Frontal cortex (tissue), 4 donors: ENCODE data around the gene ZFAND6. TPM values are rescaled to one million over a fixed set of nuclear protein-coding genes. Genes with fewer than 3 reads are reported as not detected.

Source experiments
- DNase-seq, 2 donors: peaks; one replicate each; pipeline ENCODE4 v3.0.0; 2012; ENCODE audit warnings: low spot score in 2 of 2
- FAIRE-seq: peaks from 2 replicates; lab custom pipeline; 2012; peaks lifted over from hg19 to GRCh38; lab: Jason Lieb, UNC
- total RNA-seq: library from RNA; depleted of rRNA; stranded (reverse); fragments of >200 nt; gene quantifications from one replicate; pipeline ENCODE4 v1.2.3, GENCODE V29; 2014
- donor health status: control.
- donor health status: control.
- donor health status: control.

ZFAND6 gene
- total RNA-seq, 1 donor from 2014 or later: 151 TPM

DNA sequence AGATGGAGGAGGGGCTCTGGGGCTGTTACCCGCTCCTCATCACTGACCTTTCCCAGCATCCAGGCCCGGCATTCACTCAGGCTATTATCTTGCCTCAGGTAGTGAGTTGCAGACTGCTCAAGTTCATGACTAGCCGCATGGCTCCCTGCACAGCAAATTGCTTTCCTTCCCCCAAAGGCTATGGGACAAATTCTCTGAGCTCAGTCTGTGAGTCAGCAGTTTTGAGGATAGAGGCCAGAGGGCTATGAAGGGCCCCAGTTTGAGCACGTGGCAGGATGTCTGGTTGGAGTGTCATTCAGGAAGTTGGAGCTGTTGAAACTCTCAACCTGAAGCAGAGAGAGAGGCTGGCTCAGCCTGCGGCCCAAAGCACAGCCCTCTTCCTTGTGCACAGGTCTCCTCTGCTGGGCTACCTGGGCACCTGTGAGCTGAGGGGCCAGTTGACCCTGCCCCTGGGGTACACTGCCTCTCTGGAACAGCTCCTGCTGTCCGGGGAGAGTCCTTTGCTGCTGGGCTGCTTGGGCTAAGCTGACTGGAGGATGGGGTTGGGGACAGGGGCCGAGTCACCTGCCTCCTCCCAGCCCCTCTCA, 101.2 kb downstream of the ZFAND6 start:
- no peak for FAIRE-seq
- DNase-seq: no peak

DNA sequence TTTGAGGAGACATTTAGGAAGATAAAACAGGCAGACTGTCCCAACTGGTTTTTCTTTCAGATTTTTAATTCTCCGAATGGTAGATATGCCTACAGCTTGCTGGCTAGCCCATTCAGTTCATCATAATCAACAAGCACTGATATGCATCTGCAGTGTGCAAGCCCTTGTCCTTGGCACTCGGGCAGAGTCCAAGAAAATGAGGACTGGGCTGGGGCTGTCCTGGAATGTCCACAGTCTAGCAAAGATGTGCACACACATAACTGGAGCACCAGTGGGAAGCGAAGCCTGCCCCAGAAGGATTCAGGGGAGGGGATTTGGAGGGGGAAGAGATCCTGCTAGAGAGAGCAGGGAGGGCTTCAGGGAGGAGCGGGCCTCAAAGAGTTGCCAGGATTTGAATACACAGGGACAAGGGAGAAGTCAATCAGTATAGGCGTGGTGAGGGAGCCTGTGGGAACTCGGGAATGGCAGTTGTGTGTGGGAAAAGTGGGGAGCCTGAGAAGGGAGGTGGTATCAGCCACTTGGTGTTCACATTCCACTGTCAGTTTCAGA, 102.1 kb downstream of the ZFAND6 start:
- DNase-seq: no peak
- FAIRE-seq: no peak

DNA sequence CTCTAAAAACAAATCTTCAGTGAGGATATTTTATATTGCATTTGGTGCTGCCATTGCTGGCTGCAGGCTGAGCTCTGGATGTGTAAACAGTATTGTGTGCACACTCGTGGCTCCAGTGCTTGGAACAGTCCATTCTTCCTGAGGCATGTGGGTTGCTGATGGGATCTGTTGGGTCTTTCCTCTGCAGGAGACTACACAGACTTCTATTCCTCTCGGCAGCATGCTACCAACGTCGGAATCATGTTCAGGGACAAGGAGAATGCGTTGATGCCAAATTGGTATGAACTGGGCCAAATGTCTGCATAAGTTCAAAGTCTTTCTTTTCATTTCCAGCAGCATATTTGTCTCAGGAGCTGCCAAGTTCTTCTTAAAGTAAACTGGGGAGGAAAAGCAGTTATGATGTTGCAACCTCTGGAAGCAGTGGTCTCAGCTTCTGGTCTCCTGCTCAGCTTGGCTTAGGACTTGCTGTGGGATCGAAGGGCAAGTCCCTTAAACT, 102.6 kb downstream of the ZFAND6 start:
- no peak for DNase-seq
- no peak for FAIRE-seq

- FAIRE-seq: no peak
- no peak for DNase-seq
These were observed 103.7 kb downstream of the ZFAND6 start for GRCh38 chr15:80163217-80163616.

- FAIRE-seq: no peak
These were observed 104.4 kb downstream of the ZFAND6 start for GRCh38 chr15:80163897-80164296.

GRCh38 chr15:80167936-80168335, 108.5 kb downstream of the ZFAND6 start:
- FAIRE-seq (no peak), DNase-seq (no peak)

More at GRCh38 chr15:80163897-80164296, 104.4 kb downstream of the ZFAND6 start:
- DNase-seq: no peak

DNA sequence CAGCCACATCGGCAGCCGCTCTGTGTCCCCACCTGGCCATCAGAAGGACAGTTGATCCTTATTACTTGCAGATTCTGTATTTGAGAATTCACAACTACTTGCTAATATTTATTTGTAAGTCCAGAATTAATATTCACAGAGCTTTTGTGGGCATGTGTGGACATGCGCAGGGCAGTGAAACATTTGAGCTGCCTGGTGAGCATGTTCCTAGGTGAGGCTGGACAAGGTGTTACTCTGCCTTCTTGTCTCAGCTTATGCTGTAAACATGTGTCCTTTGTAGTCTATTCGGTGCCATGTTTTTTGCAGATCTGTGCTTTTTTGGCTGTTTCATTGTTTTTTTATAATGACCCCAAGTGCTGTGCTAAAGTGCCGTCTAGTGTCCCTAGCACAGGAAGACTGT, 108.9 kb downstream of the ZFAND6 start:
- DNase-seq (no peak), FAIRE-seq (no peak)

DNA sequence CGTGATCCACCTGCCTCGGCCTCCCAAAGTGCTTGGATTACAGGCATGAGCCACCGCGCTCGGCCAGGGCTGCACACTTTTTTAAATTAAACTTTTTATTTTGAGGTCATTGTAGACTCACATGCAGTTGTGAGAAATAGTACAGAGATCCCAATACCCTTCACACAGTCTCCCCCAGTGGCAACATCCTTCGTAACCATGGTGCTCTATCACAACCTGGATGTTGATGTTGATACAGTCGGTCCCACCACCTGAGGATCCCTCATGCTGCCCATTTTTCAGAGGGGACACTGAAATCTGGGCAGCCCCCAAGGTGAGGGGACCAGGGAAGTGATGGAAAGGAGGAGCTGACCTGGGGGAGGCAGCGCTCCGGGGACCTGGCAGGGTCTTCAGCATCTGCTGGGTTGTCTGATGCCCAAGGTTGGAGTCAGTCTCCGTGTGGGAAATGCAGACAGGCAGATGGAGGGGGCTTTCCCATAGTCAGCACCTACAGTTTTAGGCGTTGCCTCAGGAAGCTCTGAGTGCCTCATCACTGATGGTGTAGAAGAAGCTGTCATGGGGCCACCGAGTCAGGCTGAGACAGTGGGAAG, 110.4 kb downstream of the ZFAND6 start:
- no peak for DNase-seq
- no peak for FAIRE-seq

DNA sequence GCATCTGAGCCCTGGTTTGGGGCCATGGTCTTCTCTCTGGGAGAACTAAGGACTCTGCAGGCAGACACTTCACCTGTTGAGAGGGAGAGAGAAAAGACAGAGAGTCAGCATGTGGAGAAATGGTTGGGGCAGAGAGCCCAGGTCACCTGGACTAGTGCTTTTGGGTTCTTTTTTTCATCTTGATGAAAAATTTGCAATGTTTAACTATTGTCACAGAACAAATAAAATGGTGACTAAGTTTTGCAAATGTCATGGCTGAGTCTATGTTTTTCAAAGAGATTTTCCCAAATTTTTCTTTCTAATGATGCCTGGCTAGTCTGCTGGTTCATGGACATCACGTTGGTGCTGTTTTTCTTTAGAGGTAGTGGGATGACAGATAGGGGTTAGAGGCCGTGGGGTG, 111.1 kb downstream of the ZFAND6 start:
- FAIRE-seq: no peak

GRCh38 chr15:80171787-80172186, 112.3 kb downstream of the ZFAND6 start:
- DNase-seq (no peak), FAIRE-seq (no peak)

More for the DNA sequence above, 111.1 kb downstream of the ZFAND6 start:
- no peak for DNase-seq

DNA sequence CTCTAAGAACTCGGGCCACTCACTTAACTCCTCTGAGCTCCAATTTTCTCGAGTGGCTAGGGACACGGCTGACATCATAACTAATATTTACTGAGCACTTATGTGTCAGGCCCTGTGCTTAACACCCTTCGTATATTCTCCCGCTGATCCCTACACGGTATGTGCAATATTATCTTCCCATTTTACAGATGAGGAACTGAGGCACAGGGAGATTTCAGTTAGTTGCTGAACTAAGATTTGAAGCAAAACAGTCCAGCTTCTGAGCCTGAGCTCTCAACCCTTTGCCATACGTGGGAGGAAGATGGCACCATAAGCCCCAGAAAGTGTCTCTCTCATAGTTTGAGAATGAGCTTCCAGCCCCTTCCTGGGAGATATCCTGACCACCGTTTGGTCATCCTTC, 112.9 kb downstream of the ZFAND6 start:
- FAIRE-seq: no peak

DNA sequence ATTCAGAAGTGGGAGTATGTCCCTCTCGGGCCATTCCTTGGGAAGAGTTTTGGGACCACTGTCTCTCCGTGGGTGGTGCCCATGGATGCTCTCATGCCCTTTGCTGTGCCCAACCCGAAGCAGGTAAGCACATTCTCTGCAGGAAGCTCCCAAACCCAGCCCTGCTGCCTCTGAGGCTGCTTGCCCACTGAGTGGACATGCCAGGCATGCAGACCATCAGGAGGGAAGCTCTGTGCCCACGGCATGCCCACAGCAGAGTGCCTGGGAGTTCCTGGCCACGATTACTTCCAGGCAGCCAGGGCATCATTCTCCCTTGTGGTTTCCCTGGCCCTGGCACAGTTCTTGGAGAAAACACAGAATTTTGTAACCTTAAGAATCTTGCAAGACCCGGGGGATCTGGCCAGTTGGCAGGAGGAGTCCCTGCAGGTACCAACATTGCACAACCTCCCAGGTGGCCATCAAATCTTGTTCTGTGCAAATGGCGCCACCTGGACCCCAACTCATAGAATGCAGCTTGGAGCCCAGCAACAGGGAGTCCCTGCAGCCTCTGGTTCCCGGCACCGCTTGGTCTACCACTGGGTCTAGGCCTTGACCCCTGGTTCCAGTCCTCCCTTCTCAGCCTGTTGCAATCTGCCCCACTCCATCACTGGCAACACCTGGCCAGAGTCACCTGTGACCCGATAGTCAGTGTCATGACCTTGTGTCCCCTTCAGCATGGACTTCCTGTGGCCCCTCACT, 113.7 kb downstream of the ZFAND6 start:
- FAIRE-seq (no peak), DNase-seq (peak in 1 of 2 donors; percentile 53)

More for the DNA sequence above, 112.9 kb downstream of the ZFAND6 start:
- no peak for DNase-seq

DNA sequence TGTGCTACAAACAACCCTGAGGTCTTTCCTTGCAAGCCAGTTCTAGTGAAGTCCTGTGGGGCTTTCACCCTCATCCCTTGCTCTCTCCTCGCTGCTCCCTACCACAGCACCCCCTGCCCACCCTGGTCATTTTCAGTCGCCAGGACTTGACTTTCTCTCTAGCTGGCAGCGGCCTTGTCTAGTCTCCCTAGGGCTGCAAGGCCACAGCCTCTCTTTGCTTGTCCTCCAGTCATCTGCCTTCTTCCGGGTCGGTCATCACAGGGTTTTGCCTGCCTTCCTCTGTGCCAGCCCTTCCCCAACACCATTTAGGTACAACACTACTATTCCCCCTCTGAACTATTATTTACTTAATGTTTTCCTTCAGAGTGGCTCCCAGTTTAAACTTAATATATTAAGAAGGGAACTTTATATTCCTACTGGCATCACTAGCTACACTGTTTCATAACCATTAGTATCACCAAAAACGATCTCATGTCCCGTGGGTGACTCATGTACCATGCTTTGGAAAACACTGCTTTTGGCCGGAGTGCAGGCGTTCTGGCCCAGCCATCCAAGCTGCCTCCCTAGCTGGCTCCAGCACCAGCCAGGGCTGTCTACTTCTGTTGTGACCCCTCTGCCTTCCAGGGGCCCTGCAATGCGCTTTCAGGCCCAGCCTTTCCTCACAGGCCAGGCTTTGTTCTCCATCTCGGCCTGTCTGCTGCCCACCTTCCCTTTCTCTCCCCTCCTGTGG, 114.7 kb downstream of the ZFAND6 start:
- DNase-seq: no peak
- no peak for FAIRE-seq

- FAIRE-seq: no peak
These were observed 116.0 kb downstream of the ZFAND6 start for GRCh38 chr15:80175436-80175835.

DNA sequence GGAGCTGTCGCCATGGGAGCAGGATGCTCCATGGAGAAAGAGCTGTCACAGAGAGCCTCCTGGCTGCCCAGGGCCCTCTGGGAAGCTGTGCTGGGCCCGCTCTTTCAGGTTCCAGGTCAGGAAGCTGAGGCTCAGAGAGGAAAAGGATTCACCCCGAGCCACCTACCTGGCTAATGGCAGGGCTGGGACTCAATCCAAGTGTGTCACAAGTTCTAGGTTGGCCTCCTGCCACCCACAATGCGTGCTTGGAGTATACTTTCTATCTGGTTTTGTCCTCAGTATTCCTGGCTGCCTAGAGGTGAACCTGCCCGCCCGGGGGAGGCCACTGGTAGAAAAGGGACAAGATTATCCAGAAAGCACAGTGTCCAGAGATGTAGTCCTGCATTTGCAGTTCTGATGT, 117.0 kb downstream of the ZFAND6 start:
- no peak for FAIRE-seq
- DNase-seq: no peak

More at GRCh38 chr15:80175436-80175835, 116.0 kb downstream of the ZFAND6 start:
- DNase-seq: no peak

- FAIRE-seq (no peak), DNase-seq (no peak)
These were observed 117.7 kb downstream of the ZFAND6 start for GRCh38 chr15:80177156-80177555.

- DNase-seq (no peak), FAIRE-seq (no peak)
These were observed 119.7 kb downstream of the ZFAND6 start for GRCh38 chr15:80179025-80179759.

GRCh38 chr15:80179935-80180334, 120.5 kb downstream of the ZFAND6 start:
- FAIRE-seq (no peak), DNase-seq (no peak)

DNA sequence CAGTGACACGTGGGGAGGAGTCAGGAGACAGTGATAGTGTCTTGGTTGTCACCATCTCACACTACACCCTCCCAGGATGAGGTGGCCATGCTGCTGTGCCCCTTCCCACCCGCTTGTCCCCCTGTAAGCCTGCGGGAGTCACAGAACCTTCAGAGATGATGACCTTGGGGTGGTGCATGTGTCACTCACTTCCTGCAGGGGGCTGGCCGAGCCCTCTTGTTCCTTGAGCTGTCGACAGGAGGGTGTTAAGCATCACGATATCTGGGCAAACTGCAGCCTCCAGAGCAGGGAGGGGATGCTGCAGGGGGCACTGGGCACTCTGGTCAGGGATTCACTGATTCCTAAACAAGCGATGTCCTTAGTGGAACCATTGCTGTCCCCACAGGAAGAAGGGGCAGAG, 121.0 kb downstream of the ZFAND6 start:
- DNase-seq (no peak), FAIRE-seq (no peak)
